Measurements from ENCODE around the gene GOLGA6L22. TPM values are rescaled to one million over a fixed set of nuclear protein-coding genes. Genes with fewer than 3 reads are reported as not detected.

Gene GOLGA6L22
- total RNA-seq: not detected in 2 replicates

DNA sequence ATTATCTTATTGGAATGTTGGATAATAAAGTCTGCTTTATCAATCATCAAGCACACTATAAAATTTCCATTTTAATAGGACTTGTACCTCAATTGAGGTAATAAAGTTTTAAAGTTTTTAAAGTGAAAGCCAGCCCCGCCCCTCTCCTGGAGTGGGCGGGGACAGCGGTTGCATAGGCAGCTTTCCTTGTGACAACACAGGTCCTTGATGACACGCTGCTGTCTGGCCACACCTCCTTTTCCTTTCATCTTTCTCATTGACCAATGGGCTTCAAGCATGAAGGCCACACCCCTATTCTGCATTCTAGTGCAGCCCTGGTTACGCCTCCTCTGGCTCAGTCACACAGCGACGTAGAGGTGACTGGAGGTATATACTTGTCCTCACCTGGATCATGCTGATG lies at the start of gene GOLGA6L22:
Gene GOLGA6L22, plus strand, starts transcription at position 301 of the 400 bp plus-strand sequence. Its CDS starts 91 bp downstream, at position 392.

Small RNAs within 50 kb of the gene (small RNA-seq; reads per million reads assigned to genes)
- gene RN7SL545P (ENCODE audit: low replicate concordance): not detected

Measured in placental pericyte (primary cell).